Measurements from ENCODE around the gene CCL1. TPM values are rescaled to one million over a fixed set of nuclear protein-coding genes. Genes with fewer than 3 reads are reported as not detected.

Gene CCL1
- total RNA-seq, 1 donor from 2014 or later, result not detected

DNA sequence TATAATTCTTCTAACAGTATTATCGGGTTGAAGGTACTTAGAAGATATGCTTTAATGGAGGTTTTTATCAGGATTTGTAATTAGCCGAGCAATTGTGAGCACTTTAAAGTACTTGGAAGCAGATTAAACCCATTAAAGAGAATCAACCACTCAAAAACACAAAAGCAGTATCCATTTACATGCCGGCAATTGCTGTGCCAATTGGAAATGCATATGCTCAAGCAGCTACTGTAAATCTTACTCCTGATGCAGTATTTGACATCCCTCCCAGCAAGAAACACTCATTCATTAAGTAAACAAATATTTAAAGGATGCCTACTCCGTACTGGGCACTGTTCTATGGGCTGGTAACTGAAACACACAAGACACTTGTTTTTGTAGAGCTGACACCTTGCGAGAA lies 11.4 kb upstream of the CCL1 start:
- FAIRE-seq (no peak), DNase-seq (ENCODE audit: low read depth) (no peak)
- H3K36me3 ChIP-seq (ENCODE audit: control insufficient read depth, insufficient read depth, low read length), result no peaks in the 10 kb centered on the region
- no peak overlapping the region for H3K4me3 ChIP-seq (ENCODE audit: low read depth, low read length)
- no peak for TF ChIP-seq CTCF (IDR thresholded peaks at IDR 0.05; ENCODE audit: insufficient read depth, low read length, severe bottlenecking)
- no peaks in the 10 kb centered on the region for H3K27me3 ChIP-seq (ENCODE audit: control insufficient read depth, insufficient read depth, low read length)

DNA sequence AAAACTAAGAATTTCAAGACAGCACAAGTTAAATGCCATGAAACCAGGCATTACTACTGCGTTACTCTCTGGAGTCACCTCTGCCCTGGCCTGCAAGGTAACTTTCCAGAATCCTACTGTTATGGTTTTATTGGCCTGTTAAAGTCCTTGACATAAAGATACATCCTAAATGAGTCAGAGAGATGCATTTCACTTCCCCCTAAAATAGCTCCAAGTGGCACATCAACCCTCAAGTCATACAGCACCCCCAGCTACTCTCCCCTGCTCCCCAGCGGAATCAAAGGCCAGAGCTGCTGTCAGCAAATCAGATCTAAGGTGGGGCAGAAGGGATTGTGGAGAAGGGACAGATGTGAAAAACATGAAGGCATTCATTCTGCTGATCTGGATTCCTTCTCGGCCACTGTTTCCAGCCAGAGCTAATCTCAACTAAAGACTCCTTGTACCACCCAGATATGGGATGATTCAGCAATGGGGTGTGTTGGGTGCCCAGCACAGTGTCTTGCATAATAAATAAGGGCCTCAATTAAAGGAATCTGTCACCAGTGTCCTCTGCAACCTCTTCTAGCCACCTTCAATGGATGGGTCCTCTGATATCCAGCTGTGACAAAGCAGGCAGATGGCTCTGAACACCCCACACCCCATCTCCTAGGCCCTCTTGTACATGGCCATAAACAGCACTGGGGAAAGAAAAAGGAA lies 8.5 kb upstream of the CCL1 start:
- FAIRE-seq (no peak), DNase-seq (ENCODE audit: low read depth) (no peak)
- TF ChIP-seq CTCF (IDR thresholded peaks at IDR 0.05; ENCODE audit: insufficient read depth, low read length, severe bottlenecking), result no peak
- no peaks in the 10 kb centered on the region for H3K27me3 ChIP-seq (ENCODE audit: control insufficient read depth, insufficient read depth, low read length)
- no peak overlapping the region for H3K4me3 ChIP-seq (ENCODE audit: low read depth, low read length)
- no peaks in the 10 kb centered on the region for H3K36me3 ChIP-seq (ENCODE audit: control insufficient read depth, insufficient read depth, low read length)

- FAIRE-seq, result no peak
- no peak for TF ChIP-seq CTCF (IDR thresholded peaks at IDR 0.05; ENCODE audit: insufficient read depth, low read length, severe bottlenecking)
- H3K4me3 ChIP-seq (ENCODE audit: low read depth, low read length), result no peak overlapping the region
Measured at GRCh38 chr17:34370997-34371395, 8.0 kb upstream of the CCL1 start.

GRCh38 chr17:34370376-34370996 lies 7.5 kb upstream of the CCL1 start:
- no peak overlapping the region for H3K4me3 ChIP-seq (ENCODE audit: low read depth, low read length)
- no peak for TF ChIP-seq CTCF (IDR thresholded peaks at IDR 0.05; ENCODE audit: insufficient read depth, low read length, severe bottlenecking)
- no peak for FAIRE-seq
- no peaks in the 10 kb centered on the region for H3K36me3 ChIP-seq (ENCODE audit: control insufficient read depth, insufficient read depth, low read length)
- no peak for DNase-seq (ENCODE audit: low read depth)
- no peaks in the 10 kb centered on the region for H3K27me3 ChIP-seq (ENCODE audit: control insufficient read depth, insufficient read depth, low read length)

More at GRCh38 chr17:34370997-34371395, 8.0 kb upstream of the CCL1 start:
- peak; percentile 59 for DNase-seq (ENCODE audit: low read depth)
- no peaks in the 10 kb centered on the region for H3K27me3 ChIP-seq (ENCODE audit: control insufficient read depth, insufficient read depth, low read length)
- no peaks in the 10 kb centered on the region for H3K36me3 ChIP-seq (ENCODE audit: control insufficient read depth, insufficient read depth, low read length)

DNA sequence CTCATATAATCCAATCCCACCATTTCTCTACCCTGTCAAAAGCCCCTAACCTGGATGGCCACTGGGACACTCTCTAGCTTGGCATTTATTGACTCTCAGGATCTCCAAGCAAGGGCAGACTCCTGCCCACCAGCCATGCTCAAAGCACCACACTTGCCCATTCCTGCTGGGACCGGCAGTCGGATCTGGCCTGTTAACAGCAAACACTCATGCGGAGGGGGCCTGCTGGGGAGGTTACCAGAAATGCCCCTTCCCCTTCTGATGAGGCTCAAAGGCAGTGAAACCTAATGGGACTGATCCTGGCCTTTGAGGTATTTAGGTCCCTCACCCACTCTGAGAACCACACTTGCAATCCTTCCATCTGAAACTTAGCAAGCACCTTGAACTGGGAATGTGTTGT lies 6.5 kb upstream of the CCL1 start:
- no peak for TF ChIP-seq CTCF (IDR thresholded peaks at IDR 0.05; ENCODE audit: insufficient read depth, low read length, severe bottlenecking)
- Histone ChIP-seq H3K4me3 (ENCODE audit: low read depth, low read length) (no peak overlapping the region), H3K36me3 (ENCODE audit: control insufficient read depth, insufficient read depth, low read length) (no peaks in the 10 kb centered on the region), H3K27me3 (ENCODE audit: control insufficient read depth, insufficient read depth, low read length) (no peaks in the 10 kb centered on the region)
- DNase-seq (ENCODE audit: low read depth) (no peak), FAIRE-seq (no peak)

All from bronchial epithelial cell (primary cell).